ENCODE measurements around the gene PPCS. TPM values are rescaled to one million over a fixed set of nuclear protein-coding genes. Genes with fewer than 3 reads are reported as not detected.

Gene PPCS
- total and polyA plus RNA-seq, 2 donors (not counting 3 experiments of a cell fraction or from before 2014, with no cell fraction given) = 31.7 to 32.6 TPM

GRCh38 chr1:42420911-42421585 lies 35.3 kb upstream of the PPCS start:
- no peak overlapping the region for H2AFZ ChIP-seq (ENCODE audit: low read depth, low read length)
- H3K27ac ChIP-seq (ENCODE audit: insufficient read depth, low read depth, low read length) = no peak overlapping the region
- no peaks in the 10 kb centered on the region for H4K20me1 ChIP-seq (replicated peaks; ENCODE audit: control insufficient read depth, extremely low read depth, insufficient read depth, low read length)
- peaks cover 8 to 13% of the 10 kb centered on the region in 2 experiments for H3K27me3 ChIP-seq (ENCODE audit: control insufficient read depth in 2 of 2, insufficient read depth in 2 of 2, low read length in 2 of 2)
- no peaks in the 10 kb centered on the region for H3K79me2 ChIP-seq (ENCODE audit: control insufficient read depth, insufficient read depth, low read length)
- TF ChIP-seq CTCF (IDR thresholded peaks at IDR 0.05; ENCODE audit: extremely low read depth in 1 of 2, insufficient read depth in 1 of 2, low read depth in 1 of 2, low read length in 2 of 2) = no peak
- TF ChIP-seq GATA2 (IDR thresholded peaks at IDR 0.05; ENCODE audit: insufficient read depth, insufficient read length, low read depth, low read length) = no peak
- TF ChIP-seq JUN (IDR thresholded peaks at IDR 0.05; ENCODE audit: borderline replicate concordance, insufficient read depth, insufficient read length, low read depth) = no peak
- BruUV-seq (replicated peaks) = no TSS peak
- H3K4me1 ChIP-seq (ENCODE audit: control insufficient read depth, extremely low read depth, insufficient read depth, low read length) = peaks cover 2% of the 10 kb centered on the region
- dilution Hi-C loops (cut with MboI; ENCODE audit: extremely low pct_ligation_motif_present, low sequenced_read_pairs) = no loop called here
- H3K4me2 ChIP-seq (ENCODE audit: insufficient read depth, low read length) = no peak overlapping the region
- ChIA-PET POLR2A (no interaction called here), CTCF (no interaction called here)
- H3K9me1 ChIP-seq (replicated peaks; ENCODE audit: control insufficient read depth, extremely low read depth, insufficient read depth, low read length) = no peaks in the 10 kb centered on the region
- intact Hi-C loops (cut with micrococcal nuclease) = no loop called here
- no peak overlapping the region for H3K4me3 ChIP-seq (replicated peaks in 1 of 3; ENCODE audit: insufficient read depth in 1 of 3, low read depth in 1 of 3, low read length in 3 of 3)
- FAIRE-seq (no peak), DNase-seq (ENCODE audit: low read depth, low spot score) (peak; percentile 72)
- H3K9ac ChIP-seq (replicated peaks; ENCODE audit: extremely low read depth, insufficient read depth, low read length) = no peak overlapping the region
- no peaks in the 10 kb centered on the region for H3K9me3 ChIP-seq (replicated peaks; ENCODE audit: control insufficient read depth, insufficient read depth, low read length)
- H3K36me3 ChIP-seq (ENCODE audit: control insufficient read depth in 2 of 2, extremely low read depth in 1 of 2, insufficient read depth in 2 of 2, low read length in 2 of 2) = no peaks in the 10 kb centered on the region

- Histone ChIP-seq H2AFZ (ENCODE audit: low read depth, low read length) (no peak overlapping the region), H3K27ac (ENCODE audit: insufficient read depth, low read depth, low read length) (no peak overlapping the region), H3K9ac (replicated peaks; ENCODE audit: extremely low read depth, insufficient read depth, low read length) (no peak overlapping the region), H3K79me2 (ENCODE audit: control insufficient read depth, insufficient read depth, low read length) (no peaks in the 10 kb centered on the region), H3K27me3 (ENCODE audit: control insufficient read depth in 2 of 2, insufficient read depth in 2 of 2, low read length in 2 of 2) (peaks cover 5 to 13% of the 10 kb centered on the region in 2 experiments), H4K20me1 (replicated peaks; ENCODE audit: control insufficient read depth, extremely low read depth, insufficient read depth, low read length) (no peaks in the 10 kb centered on the region), H3K4me2 (ENCODE audit: insufficient read depth, low read length) (no peak overlapping the region), H3K4me3 (replicated peaks in 1 of 3; ENCODE audit: insufficient read depth in 1 of 3, low read depth in 1 of 3, low read length in 3 of 3) (no peak overlapping the region), H3K9me3 (replicated peaks; ENCODE audit: control insufficient read depth, insufficient read depth, low read length) (no peaks in the 10 kb centered on the region), H3K36me3 (ENCODE audit: control insufficient read depth in 2 of 2, extremely low read depth in 1 of 2, insufficient read depth in 2 of 2, low read length in 2 of 2) (no peaks in the 10 kb centered on the region), H3K4me1 (ENCODE audit: control insufficient read depth, extremely low read depth, insufficient read depth, low read length) (peaks cover 15% of the 10 kb centered on the region), H3K9me1 (replicated peaks; ENCODE audit: control insufficient read depth, extremely low read depth, insufficient read depth, low read length) (no peaks in the 10 kb centered on the region)
- TF ChIP-seq POLR2AphosphoS5 (IDR thresholded peaks at IDR 0.05; ENCODE audit: insufficient read depth, low read depth, low read length) = no peak
- TF ChIP-seq EZH2 (IDR thresholded peaks at IDR 0.05; ENCODE audit: borderline replicate concordance, low read depth, low read length, severe bottlenecking) = no peak
- no peak for TF ChIP-seq CTCF (IDR thresholded peaks at IDR 0.05; ENCODE audit: extremely low read depth in 1 of 2, insufficient read depth in 1 of 2, low read depth in 1 of 2, low read length in 2 of 2)
- no peak for TF ChIP-seq GATA2 (IDR thresholded peaks at IDR 0.05; ENCODE audit: insufficient read depth, insufficient read length, low read depth, low read length)
- TF ChIP-seq POLR2A (IDR thresholded peaks at IDR 0.05; ENCODE audit: low read depth, low read length) = no peak
- TF ChIP-seq MYC (IDR thresholded peaks at IDR 0.05; ENCODE audit: low read depth, low read length) = no peak
- TF ChIP-seq MAX (IDR thresholded peaks at IDR 0.05; ENCODE audit: insufficient read depth, insufficient read length) = no peak
- no peak for TF ChIP-seq FOS (IDR thresholded peaks at IDR 0.05; ENCODE audit: borderline replicate concordance, insufficient read depth, low read length)
- TF ChIP-seq JUN (IDR thresholded peaks at IDR 0.05; ENCODE audit: borderline replicate concordance, insufficient read depth, insufficient read length, low read depth) = no peak
- DNase-seq (ENCODE audit: low read depth, low spot score) (no peak), FAIRE-seq (no peak)
- ChIA-PET CTCF (interaction anchor here (0.6 to 1.3 kb wide), 2 partner anchors 65 to 341 kb away, joined by 4 to 5 read pairs; no protein-coding TSS in a partner anchor), POLR2A (no interaction called here)
- dilution Hi-C loops (cut with MboI; ENCODE audit: extremely low pct_ligation_motif_present, low sequenced_read_pairs) = no loop called here
- no TSS peak for BruUV-seq (replicated peaks)
- intact Hi-C loops (cut with micrococcal nuclease) = no loop called here
Observed at GRCh38 chr1:42422737-42423136, 33.6 kb upstream of the PPCS start.

Measured in endothelial cell of umbilical vein (primary cell).